Measurements from ENCODE around the gene SERBP1.
"Not testable (repeated sequence)": the region's sequence is repeated elsewhere in the genome, so short reads cannot be mapped to it uniquely, and the experiment has no call there.

The SERBP1 gene

GRCh38 chr1:67405473-67406245, 24.5 kb downstream of the SERBP1 start:
- DNase-seq: no peak

- no peak for DNase-seq
Measured at GRCh38 chr1:67404212-67404620, 26.0 kb downstream of the SERBP1 start.

DNA sequence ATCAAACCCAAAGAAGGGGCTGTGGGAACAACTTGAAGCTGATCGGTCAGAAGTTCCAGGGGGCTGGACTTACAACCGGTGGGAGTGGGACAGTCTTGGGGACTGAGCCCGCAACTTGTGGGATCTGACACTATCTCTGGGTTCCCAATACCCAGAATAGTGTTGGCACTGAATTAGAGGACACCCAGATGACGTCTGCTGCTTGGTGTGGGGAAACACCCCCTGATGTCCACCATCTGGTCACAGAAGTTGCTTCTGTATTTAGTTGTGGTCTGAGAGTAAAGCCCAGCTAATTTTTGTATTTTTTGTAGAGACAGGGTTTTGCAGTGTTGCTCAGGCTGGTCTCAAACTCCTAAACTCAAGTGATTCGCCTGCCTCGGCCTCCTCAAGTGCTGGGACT, 28.8 kb downstream of the SERBP1 start:
- no peak for DNase-seq

- DNase-seq: not testable (repeated sequence)
Measured at GRCh38 chr1:67400029-67400786, 30.0 kb downstream of the SERBP1 start.

- no peak for DNase-seq
Measured at GRCh38 chr1:67399199-67399993, 30.8 kb downstream of the SERBP1 start.

GRCh38 chr1:67394548-67394947, 35.7 kb downstream of the SERBP1 start:
- DNase-seq: no peak

- no peak for DNase-seq
Measured at GRCh38 chr1:67393737-67394136, 36.5 kb downstream of the SERBP1 start.

GRCh38 chr1:67393240-67393639, 37.0 kb downstream of the SERBP1 start:
- DNase-seq: no peak

DNA sequence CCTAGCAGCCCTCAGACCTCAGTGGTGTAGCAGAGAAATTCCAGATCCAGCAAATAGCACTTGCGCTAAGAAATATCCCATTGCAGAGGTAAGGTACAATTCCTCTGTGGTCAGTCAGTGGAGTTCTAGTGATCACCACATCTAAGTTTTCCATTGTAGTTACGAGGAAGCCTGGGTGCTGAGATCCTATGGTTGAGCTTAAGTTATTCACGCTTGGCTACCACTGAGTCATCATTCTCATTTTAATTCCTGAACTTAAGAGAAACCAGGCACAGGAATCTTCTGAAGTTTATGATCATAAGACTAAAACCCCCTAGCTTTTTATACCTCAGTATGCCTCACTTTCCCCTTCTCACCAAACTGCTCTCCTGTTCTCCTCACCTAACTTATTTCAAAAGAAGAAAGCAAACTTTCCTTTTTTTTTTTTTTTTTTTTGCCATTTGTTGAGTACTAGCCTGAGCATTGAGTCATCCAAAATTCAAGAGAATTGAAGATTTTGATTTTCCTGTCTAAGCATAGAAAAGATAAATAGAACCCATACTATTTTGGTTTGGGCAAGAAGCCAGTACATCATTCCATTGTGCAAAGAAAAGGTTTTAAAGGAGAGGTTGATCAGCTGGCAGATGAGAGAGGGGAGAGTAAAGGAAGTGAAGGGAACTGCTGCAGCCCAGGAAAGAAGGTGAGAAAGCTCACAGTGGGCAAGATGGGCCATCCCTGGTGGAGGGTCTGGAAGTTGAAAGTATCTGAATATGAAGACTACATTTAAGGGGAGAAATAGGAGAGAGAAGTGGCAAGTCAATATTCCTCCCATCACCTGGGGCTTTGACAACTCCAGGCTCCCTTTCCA, 39.9 kb downstream of the SERBP1 start:
- no peak for DNase-seq

GRCh38 chr1:67383999-67384638, 46.1 kb downstream of the SERBP1 start:
- no peak for DNase-seq

- no peak for DNase-seq
Measured at GRCh38 chr1:67382292-67382691, 47.9 kb downstream of the SERBP1 start.

GRCh38 chr1:67381154-67381553, 49.0 kb downstream of the SERBP1 start:
- DNase-seq: no peak

- no peak for DNase-seq
Measured at GRCh38 chr1:67377253-67377652, 52.9 kb downstream of the SERBP1 start.

DNA sequence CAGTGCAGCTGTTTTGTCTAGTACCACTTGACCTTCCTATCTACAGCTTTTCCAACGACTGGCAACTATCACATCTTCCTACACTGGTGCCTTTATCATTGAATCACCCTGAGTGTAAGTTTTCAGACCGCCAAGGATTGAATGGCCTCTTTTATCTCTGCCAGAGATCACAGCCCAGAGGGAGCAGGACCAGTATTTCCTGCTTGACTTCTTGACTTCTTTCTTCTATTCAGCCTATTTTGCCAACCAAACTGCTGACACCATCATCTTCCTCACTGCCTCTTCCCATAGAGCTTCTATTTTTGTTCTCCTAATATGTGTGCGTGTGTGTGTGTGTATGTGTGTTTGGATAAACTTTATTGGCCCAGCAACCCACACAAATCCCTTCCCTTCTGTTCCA, 53.8 kb downstream of the SERBP1 start:
- no peak for DNase-seq

DNA sequence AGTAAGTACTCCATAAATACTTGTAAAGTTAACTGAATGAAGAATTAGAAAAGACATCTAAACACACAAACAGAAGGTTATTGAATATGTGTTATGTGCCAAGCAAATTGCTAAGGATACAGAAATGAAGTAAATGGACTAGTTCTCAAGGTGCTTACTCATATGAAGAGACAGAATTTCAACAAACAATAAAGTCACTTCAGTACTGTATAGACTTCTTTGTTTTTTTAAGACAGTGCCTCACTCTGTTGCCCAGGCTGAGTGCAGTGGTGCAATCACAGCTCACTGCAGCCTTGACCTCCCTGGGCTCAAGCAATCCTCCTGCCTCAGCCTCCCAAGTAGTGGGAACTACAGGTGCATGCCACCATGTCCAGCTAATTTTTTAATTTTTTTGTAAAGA, 57.3 kb downstream of the SERBP1 start:
- DNase-seq: no peak

GRCh38 chr1:67372136-67372535, 58.1 kb downstream of the SERBP1 start:
- no peak for DNase-seq

GRCh38 chr1:67371681-67372080, 58.5 kb downstream of the SERBP1 start:
- no peak for DNase-seq

DNA sequence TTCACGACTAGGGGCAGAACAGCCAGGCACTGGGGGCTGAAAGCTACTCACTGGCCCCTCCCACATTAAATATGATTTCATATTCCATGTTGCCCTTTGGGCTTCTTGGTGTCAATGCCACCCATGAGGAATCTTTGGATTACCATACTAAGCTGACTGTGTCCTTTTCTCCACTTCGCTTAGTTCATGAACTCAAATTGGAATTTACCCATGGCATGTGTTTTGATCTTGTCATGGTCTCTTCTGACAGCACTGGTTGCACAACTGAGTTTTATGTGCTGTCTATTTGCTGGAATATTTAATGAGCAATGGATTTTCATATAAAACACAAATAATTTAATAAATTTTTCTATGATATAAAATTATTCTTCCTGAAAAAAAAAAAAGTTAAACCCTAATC, 59.2 kb downstream of the SERBP1 start:
- no peak for DNase-seq

DNA sequence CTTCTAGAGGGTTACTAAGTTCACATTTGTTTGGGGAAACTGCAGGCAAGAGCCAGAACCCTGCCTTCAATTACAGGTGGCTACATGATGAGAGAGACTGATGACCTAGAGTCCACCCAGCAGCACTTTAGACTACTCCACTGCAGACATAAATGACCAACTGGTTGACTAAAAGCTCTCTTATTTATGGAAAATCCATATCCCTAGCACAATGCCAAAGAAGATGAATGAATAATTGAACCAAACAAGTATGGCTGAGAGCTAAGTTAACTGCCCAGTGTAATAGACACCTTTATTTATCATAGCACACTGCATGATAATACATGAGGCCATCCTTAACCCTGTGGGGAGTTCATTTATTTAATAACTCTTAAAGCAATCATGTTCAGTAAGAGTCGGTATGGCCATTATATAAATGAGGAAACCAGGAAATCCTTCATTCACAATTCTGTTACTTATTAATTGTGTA, 62.1 kb downstream of the SERBP1 start:
- DNase-seq: no peak

DNA sequence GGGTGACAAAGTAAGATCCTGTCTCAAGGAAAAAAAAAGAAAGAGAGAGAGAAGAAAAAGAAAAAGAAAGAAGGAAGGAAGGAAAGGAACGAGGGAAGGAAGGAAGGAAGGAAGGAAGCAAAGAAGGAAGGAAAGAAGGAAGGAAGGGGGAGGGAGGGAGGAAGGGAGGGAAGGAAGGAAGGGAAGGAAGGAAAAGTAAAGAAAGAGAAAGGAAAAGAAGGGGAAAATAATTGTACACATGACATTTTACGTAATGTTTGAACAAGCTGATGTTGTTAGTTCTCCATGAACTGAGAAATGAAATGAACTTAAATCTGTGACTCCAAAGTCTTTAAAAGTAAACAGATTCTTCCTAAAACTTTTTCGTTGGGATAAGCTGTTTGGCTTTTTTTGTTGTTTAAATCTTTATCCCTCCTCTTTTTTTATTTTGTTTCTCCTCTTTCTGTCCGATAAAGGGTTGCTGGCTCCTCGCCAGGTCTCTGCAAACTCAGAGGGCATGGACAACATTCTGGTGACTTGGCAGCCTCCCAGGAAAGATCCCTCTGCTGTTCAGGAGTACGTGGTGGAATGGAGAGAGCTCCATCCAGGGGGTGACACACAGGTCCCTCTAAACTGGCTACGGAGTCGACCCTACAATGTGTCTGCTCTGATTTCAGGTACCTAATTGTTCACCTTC, 62.7 kb downstream of the SERBP1 start:
- DNase-seq: no peak

DNA sequence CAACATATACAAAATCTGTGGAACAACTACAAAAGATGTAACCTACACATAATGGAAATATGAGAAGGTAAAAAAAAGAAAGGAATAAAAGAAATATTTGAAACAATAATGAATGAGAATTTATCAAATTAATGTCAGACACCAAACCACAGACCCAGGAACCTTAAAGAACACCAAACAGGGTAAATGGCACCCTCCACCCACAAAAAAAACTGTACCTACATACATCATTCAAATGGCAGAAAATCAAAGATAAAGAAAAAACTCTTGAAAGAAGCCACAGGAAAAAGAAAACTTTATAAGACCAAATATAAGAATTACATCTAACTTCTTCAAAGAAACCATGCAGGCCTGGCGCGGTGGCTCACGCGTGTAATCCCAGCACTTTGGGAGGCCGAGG, 68.6 kb downstream of the SERBP1 start:
- no peak for DNase-seq
